Measurements from ENCODE around the gene AGBL1.

The AGBL1 gene

GRCh38 chr15:86765281-86765680 is 685.6 kb downstream of the AGBL1 start:
- TF ChIP-seq, protein P1, sequence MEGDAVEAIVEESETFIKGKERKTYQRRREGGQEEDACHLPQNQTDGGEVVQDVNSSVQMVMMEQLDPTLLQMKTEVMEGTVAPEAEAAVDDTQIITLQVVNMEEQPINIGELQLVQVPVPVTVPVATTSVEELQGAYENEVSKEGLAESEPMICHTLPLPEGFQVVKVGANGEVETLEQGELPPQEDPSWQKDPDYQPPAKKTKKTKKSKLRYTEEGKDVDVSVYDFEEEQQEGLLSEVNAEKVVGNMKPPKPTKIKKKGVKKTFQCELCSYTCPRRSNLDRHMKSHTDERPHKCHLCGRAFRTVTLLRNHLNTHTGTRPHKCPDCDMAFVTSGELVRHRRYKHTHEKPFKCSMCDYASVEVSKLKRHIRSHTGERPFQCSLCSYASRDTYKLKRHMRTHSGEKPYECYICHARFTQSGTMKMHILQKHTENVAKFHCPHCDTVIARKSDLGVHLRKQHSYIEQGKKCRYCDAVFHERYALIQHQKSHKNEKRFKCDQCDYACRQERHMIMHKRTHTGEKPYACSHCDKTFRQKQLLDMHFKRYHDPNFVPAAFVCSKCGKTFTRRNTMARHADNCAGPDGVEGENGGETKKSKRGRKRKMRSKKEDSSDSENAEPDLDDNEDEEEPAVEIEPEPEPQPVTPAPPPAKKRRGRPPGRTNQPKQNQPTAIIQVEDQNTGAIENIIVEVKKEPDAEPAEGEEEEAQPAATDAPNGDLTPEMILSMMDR (conservative IDR thresholded peaks at IDR 0.05; ENCODE audit: low read depth, low read length), result no peak
- no peak overlapping the region for H3K4me3 ChIP-seq (ENCODE audit: low read depth, low read length)

DNA sequence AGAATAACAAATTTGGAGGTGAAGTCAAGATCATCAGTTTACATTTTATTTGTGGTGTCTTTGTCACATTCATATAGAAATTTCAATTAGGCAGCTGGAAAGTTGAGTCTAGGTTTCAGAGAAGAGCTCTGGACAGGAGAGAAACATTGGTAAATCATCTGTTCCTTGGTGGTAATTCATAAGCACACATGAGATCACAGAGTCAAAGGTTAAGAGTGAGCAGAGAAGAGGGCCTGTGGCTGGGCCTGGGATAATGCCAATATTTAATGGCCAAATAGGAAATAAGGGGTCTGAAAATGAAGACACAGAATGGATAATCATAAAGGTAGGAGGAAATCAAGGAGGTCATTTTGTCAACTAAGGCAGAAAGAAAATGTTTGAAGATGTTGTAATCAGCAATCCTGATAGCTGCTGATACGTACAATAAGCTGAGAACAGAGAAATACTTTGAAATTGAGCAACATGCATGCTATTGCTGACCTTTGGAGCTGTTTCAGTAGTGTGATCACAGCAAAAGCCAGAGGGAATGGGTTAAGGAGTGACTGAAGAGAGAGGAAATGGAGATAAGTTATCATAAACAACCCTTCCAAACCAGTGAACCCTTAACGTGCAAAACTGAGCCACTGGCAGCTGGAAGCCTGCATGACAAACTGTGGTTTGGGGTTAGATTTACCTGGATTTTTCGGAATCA is 692.8 kb downstream of the AGBL1 start:
- TF ChIP-seq, protein P1 (conservative IDR thresholded peaks at IDR 0.05; ENCODE audit: low read depth, low read length), result no peak
- peak; percentile 0 for DNase-seq (ENCODE audit: low read depth)
- no peak overlapping the region for H3K4me3 ChIP-seq (ENCODE audit: low read depth, low read length)

More at GRCh38 chr15:86765281-86765680, 685.6 kb downstream of the AGBL1 start:
- no peak for DNase-seq (ENCODE audit: low read depth)

- no peak overlapping the region for H3K4me3 ChIP-seq (ENCODE audit: low read depth, low read length)
- TF ChIP-seq, protein P1 (conservative IDR thresholded peaks at IDR 0.05; ENCODE audit: low read depth, low read length), result no peak
- DNase-seq (ENCODE audit: low read depth), result no peak
These were observed 694.1 kb downstream of the AGBL1 start for GRCh38 chr15:86773736-86774135.

DNA sequence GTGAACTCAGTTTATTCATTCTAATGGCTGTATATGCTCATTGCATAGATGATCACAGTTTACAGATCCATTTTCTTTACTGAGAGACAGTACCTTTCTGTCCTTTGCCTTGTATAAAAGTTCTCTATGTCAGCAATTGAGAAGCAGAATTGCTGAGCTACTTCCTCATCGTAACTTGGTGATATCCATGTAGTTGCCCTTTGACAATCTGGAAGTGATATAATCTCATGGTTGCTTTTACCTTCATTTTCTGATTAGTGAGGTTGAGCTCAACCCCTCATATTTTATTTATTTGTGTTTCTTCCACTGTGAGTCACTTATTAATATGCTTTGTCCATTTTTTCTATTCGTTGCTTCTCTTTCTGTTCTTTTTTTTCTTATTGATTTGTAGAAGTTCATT is 696.5 kb downstream of the AGBL1 start:
- DNase-seq (ENCODE audit: low read depth), result no peak
- no peak overlapping the region for H3K4me3 ChIP-seq (ENCODE audit: low read depth, low read length)
- TF ChIP-seq, protein P1 (conservative IDR thresholded peaks at IDR 0.05; ENCODE audit: low read depth, low read length), result no peak

- H3K4me3 ChIP-seq (ENCODE audit: low read depth, low read length), result no peak overlapping the region
- DNase-seq (ENCODE audit: low read depth), result no peak
- TF ChIP-seq, protein P1 (conservative IDR thresholded peaks at IDR 0.05; ENCODE audit: low read depth, low read length), result no peak
These were observed 716.9 kb downstream of the AGBL1 start for GRCh38 chr15:86796521-86796920.

GRCh38 chr15:86797135-86797534 is 717.5 kb downstream of the AGBL1 start:
- TF ChIP-seq, protein P1 (conservative IDR thresholded peaks at IDR 0.05; ENCODE audit: low read depth, low read length), result no peak
- H3K4me3 ChIP-seq (ENCODE audit: low read depth, low read length), result no peak overlapping the region
- no peak for DNase-seq (ENCODE audit: low read depth)

GRCh38 chr15:86799226-86799625 is 719.6 kb downstream of the AGBL1 start:
- no peak for DNase-seq (ENCODE audit: low read depth)
- TF ChIP-seq, protein P1 (conservative IDR thresholded peaks at IDR 0.05; ENCODE audit: low read depth, low read length), result no peak
- H3K4me3 ChIP-seq (ENCODE audit: low read depth, low read length), result no peak overlapping the region

Measured in choroid plexus epithelial cell (primary cell).